ENCODE measurements around the gene TMEM237.
"Not testable (repeated sequence)": the region's sequence is repeated elsewhere in the genome, so short reads cannot be mapped to it uniquely, and the experiment has no call there.

The TMEM237 gene

GRCh38 chr2:201643216-201643890 lies at the start of gene TMEM237:
Gene TMEM237 (minus strand): TSS chr2:201643503. CDS start chr2:201643400, 103 bp downstream.
- DNase-seq (ENCODE audit: low read depth, low spot score): peak; percentile 4

- DNase-seq (ENCODE audit: low read depth, low spot score): no peak
These were observed 41.9 kb upstream of the TMEM237 start for GRCh38 chr2:201685156-201685555.

- DNase-seq (ENCODE audit: low read depth, low spot score): no peak
These were observed 37.4 kb upstream of the TMEM237 start for GRCh38 chr2:201680743-201681142.

- no peak for DNase-seq (ENCODE audit: low read depth, low spot score)
These were observed 35.1 kb upstream of the TMEM237 start for GRCh38 chr2:201678401-201678800.

GRCh38 chr2:201675454-201675853 lies 32.2 kb upstream of the TMEM237 start:
- no peak for DNase-seq (ENCODE audit: low read depth, low spot score)

- DNase-seq (ENCODE audit: low read depth, low spot score): no peak
These were observed 31.5 kb upstream of the TMEM237 start for GRCh38 chr2:201674794-201675193.

GRCh38 chr2:201674298-201674697 lies 31.0 kb upstream of the TMEM237 start:
- no peak for DNase-seq (ENCODE audit: low read depth, low spot score)

- no peak for DNase-seq (ENCODE audit: low read depth, low spot score)
These were observed 30.2 kb upstream of the TMEM237 start for GRCh38 chr2:201673546-201673945.

- not testable (repeated sequence) for DNase-seq (ENCODE audit: low read depth, low spot score)
These were observed 27.9 kb upstream of the TMEM237 start for GRCh38 chr2:201671205-201671604.

- DNase-seq (ENCODE audit: low read depth, low spot score): no peak
These were observed 26.6 kb upstream of the TMEM237 start for GRCh38 chr2:201669865-201670264.

GRCh38 chr2:201668402-201668910 lies 25.2 kb upstream of the TMEM237 start:
- no peak for DNase-seq (ENCODE audit: low read depth, low spot score)

GRCh38 chr2:201664334-201664733 lies 21.0 kb upstream of the TMEM237 start:
- no peak for DNase-seq (ENCODE audit: low read depth, low spot score)

GRCh38 chr2:201661366-201661765 lies 18.1 kb upstream of the TMEM237 start:
- no peak for DNase-seq (ENCODE audit: low read depth, low spot score)

- DNase-seq (ENCODE audit: low read depth, low spot score): no peak
These were observed 17.1 kb upstream of the TMEM237 start for GRCh38 chr2:201660293-201660895.

GRCh38 chr2:201656740-201657139 lies 13.4 kb upstream of the TMEM237 start:
- no peak for DNase-seq (ENCODE audit: low read depth, low spot score)

- DNase-seq (ENCODE audit: low read depth, low spot score): no peak
These were observed 12.8 kb upstream of the TMEM237 start for GRCh38 chr2:201656102-201656501.

- DNase-seq (ENCODE audit: low read depth, low spot score): no peak
These were observed 11.5 kb upstream of the TMEM237 start for GRCh38 chr2:201654616-201655384.

GRCh38 chr2:201653221-201653620 lies 9.9 kb upstream of the TMEM237 start:
- DNase-seq (ENCODE audit: low read depth, low spot score): no peak

GRCh38 chr2:201649442-201649841 lies 6.1 kb upstream of the TMEM237 start:
- no peak for DNase-seq (ENCODE audit: low read depth, low spot score)

- no peak for DNase-seq (ENCODE audit: low read depth, low spot score)
These were observed 4.1 kb upstream of the TMEM237 start for GRCh38 chr2:201647431-201647830.

- no peak for DNase-seq (ENCODE audit: low read depth, low spot score)
These were observed 698 bp upstream of the TMEM237 start for GRCh38 chr2:201644001-201644400.

GRCh38 chr2:201642579-201643215 lies 606 bp downstream of the TMEM237 start:
- peak; percentile 53 for DNase-seq (ENCODE audit: low read depth, low spot score)
